HG03095 (cell line): ENCODE results near the gene UQCRH.
"Not testable (repeated sequence)": the region's sequence is repeated elsewhere in the genome, so short reads cannot be mapped to it uniquely, and the experiment has no call there.

Experiments used
- ATAC-seq: cut with Tn5 transposase; IDR thresholded peaks from one replicate; pipeline ENCODE4 v1.9.1; 2021; ENCODE audit warnings: moderate library complexity; ENCODE audit not compliant: unreplicated experiment

Gene UQCRH

DNA sequence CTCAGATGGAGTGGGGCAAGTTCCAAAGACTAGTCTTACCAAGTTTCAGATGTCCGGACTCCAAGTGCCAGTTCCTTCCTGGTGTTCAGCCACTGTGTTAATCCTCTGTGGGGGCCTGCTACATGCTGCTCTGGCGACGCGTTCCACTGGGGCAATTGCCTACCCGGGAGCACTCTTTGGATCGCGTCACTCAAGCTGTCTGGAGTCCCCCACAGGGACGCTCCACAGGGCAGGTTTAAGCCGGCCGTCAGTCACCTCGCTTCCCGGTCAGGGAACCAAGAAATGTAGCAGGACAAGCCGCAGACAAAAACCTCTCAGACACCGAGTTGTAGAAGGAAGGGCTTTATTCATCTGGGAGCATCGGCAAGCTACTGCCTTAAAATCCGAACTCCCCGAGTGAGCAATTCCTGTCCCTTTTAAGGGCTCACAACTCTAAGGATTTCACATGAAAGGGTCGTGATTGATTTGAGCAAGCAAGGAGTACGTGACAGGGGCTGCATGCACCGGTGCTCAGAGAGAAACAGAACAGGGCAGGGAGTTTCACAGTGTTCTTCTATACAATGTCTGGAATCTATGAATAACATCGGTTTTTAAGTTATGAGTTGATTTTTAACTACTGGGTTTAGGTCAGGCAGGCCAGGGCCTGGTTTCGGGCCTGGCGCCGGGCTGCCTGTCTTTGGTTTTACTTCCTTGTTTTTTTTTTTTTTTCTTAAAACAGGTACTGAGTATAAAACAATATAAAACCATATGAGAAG, 28.5 kb downstream of the UQCRH start:
- ATAC-seq = not testable (repeated sequence)

DNA sequence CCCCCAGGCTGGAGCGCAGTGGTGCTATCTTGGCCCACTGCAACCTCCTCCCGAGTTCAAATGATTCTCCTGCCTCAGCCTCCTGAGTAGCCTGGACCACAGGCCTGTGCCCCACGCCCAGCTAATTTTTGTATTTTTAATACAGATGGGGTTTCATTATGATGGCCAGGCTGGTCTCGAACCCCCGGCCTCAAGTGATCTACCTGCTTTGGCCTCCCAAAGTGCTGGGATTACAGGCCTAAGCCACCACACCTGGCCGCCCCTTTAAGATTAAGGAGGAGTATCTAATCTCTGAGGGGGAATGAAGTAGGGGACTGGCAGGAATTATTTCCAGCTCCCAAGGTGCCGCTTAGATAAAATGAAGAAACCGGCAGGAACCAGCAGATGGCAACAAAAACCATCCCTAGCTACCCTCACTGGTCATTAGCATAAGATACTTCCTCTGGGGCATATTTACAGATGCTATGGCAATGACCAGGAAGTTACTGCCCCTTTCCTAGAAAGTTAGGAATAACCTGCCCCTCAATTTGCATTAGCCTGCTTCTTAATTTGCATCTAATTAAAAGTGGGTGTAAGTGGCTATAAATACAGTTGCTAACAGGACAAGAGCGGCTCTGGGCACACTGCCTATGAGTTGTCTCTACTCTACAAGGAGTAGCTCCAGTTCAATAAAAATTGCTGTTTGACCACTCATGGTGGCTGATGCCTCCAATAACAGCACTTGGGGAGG, 30.0 kb downstream of the UQCRH start:
- peak; percentile 51 for ATAC-seq

DNA sequence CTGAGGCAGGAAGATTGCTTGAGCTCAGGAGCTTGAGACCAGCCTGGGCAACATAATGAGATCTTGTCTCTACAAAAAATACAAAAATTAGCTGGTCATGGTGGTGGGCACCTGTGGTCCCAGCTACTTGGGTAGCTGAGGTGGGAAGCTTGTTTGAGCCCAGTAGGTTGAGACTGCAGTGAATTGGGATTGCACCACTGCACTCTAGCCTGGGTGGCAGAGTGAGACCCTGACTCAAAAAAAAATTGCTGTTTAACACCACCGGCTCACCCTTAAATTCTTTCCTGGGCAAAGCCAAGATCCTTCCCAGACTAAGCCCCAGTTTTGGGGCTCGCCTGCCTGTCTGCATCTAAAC, 30.5 kb downstream of the UQCRH start:
- no peak for ATAC-seq

DNA sequence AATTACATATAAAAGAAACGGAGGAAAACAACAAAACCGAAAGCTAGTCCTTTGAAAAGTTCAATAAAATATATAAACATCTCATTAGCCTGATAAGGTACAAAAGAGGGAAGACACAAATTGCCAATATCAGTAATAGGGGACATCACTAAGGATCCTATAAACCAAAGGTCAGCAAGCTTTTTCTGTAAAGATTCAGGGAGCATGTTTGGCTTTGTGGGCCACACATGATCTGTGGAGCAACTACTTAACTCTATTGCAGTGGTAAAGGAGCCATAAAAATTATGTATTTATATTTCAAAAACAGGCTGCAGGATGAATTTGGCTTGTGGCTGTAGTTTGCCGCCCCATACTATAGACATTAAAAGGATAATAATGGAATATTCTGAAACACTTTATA, 31.6 kb downstream of the UQCRH start:
- no peak for ATAC-seq

DNA sequence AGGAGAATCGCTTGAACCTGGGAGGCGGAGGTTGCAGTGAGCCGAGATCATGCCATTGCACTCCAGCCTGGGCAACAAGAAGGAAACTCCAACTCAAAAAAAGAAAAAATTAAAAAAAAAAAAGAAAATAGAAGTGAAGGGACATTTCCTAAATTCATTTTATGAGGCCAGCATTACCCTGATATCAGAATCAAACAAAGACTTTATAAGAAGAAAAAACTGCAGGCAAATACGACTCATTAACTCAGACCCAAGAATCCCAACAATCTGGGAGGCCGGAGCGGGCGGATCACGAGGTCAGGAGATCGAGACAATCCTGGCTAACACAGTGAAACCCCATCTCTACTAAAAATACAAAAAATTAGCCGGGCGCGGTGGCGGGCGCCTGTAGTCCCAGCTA, 33.9 kb downstream of the UQCRH start:
- ATAC-seq = not testable (repeated sequence)

DNA sequence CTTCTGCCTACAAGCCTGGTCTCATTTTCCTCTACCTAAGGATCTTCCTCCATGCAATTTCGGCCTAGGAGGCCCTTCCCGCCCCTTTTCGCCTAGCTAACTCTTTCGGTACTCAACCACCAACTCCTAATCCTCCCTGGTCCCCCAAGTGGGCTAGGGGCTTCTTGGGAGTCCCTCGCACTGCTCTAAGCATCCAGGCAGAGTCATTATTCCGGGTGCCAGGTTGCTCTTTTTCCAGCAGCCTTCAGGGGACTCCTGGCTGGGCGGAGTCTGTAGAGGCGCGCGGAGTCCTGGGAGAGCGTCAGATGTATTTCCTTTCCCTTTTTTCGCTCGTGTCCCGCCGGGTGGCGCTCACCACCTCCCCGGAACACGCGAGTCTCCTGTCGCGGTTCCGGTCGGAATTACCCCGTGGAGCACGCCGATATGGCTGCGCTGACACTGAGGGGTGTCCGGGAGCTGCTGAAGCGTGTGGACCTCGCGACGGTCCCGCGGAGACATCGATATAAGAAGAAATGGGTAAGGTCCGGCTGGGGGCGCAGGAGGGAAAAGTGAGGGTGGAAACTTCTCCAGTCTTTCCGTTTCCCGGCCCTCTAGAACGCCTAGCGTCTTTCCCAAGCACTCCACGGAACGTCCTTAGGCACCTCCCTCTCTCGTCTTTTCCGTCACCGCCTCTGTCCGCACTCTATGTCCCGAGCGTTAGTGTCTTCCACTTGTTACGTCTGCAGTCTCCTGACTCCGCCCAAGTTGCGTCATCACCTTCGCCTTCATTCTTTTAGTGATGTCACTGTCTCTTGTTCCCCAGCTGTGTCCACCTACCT, 37.1 kb downstream of the UQCRH start, which contains the start of gene NSUN4:
NSUN4 (plus strand) TSS at position 404 of the 818 bp plus-strand sequence; CDS start at position 424, 20 bp downstream.
- ATAC-seq = peak; percentile 68

DNA sequence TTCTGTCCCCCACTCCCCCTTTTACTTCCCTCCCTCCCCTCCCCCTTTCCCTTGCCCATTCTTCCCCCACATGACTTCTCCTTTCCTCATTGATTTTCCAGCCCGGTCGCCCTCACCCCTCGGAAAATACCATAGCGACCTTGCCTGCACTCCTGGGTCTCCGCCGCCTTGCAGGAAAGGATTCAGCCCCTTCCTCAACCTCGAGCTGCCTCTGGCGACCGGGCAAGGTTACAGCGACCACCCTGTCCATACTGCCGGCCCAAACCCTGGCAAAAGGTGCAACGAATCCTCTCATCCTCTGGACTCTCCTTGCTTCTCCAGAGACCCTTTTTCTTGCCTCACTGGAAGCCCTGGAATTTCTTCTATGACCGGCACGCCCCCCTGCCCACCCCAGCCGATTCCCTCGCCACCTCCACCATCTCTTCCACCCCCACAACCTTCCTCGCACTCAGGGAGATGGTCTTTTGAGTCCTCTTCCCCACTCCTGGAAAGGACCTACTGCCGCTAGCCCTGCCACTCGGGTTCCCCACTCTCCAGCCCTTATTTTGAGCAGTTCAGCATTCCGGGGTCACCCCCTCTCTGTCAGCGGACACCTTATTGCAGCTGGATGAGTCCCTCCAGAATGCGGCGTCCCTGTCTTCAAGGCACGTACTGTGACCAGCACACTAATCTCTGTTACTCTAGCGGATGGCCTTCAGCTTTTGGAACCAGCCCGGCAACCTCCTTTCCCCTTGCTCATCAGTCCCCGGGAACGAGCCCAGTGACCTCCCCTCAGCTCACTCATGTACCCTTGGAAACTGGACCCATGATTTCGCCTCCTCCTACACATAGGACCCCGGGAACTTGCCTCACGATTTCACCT, 38.0 kb downstream of the UQCRH start:
- ATAC-seq = no peak

DNA sequence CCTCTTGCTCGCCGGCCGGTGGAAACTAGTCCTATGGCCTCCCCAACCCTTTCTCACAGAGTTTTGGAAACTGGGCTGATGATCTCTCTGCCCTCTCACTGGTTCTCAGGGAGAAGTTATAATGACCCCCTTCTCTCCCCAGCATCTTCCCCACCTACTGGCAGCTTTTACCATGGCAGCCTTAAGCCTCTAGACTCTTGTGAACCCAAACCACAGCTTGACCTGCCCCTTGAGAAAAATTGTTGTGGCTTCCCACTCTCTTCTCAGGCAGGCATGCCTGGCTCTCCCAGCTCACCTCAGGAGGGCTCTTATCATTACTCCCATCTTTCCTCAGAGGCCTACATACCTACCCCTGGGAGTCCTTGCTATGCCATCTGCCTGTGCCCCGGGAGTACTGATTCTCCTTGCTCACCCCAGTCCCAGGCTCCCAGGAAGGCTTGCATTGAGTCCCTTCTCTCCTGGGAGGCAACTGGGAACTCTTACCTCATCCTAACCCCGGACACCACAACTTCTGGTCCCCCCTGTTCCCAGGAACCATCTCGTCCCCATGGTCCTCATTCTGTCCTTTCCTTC, 38.7 kb downstream of the UQCRH start:
- no peak for ATAC-seq

DNA sequence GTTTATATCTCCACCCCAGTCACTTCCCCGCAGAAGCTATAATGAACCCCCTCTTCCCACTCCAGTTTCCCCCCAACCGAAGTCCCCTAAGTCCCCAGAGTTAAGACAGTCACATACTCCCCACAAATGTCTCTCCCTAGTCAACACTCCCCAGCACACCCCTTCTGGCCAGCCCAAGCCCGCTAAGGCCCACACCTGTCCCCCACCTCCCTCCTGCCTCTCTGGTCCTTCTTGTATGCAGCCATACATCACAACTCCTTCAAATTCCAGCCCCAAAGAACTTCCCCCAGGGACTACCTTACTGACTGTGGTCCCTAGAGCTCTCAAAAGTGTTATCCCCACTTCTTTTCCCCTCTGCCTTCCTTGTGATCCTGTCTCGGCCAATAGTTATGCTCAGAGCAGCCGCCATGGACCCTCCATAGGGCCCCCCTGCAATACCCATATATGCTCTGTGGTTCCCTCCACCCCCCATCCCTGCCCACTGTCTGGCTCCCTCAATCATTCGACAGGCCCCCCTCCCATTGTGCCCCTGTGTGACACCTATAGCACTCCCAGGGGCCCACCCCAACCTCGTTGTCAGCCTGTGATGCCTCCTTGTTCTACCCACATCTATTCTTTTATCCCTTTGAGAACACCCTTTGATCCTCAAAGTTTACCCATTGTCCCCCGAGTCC, 39.3 kb downstream of the UQCRH start:
- no peak for ATAC-seq

DNA sequence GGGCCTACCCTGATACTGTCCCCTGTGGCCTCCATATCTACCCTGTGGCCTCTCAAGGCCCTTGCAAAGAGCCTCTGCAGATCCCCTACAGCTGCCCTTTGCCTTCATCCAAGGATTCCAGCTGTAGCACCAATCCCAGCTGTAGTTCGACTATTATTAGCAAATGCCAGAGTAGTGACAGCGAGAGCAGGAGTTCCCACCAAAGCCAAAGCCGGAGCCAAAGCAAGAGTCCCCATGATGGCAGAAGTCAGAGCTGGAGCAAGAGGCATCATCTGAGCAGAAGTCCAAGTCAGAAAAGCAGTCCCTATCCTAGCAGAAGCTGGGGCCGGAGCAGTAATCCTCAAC, 39.8 kb downstream of the UQCRH start:
- no peak for ATAC-seq

DNA sequence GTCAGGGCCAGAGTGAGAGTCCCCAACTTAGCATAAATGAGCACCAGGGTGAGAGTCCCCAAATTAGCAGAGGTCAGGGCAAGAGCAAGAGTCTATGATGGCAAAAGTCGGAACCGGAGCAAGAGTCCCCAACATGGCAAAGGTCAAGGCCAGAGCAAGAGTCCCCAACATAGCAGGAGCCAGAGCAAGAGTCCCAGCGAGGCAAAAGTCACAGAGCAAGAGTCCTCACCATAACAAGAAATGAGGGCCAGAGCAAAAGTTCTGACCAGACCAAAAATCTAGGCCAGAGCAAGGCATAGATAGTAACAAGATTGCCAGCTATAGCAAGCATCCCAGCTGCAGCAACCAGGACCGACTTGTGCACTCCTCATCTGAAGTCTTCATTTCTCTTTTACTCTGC, 40.2 kb downstream of the UQCRH start:
- no peak for ATAC-seq

DNA sequence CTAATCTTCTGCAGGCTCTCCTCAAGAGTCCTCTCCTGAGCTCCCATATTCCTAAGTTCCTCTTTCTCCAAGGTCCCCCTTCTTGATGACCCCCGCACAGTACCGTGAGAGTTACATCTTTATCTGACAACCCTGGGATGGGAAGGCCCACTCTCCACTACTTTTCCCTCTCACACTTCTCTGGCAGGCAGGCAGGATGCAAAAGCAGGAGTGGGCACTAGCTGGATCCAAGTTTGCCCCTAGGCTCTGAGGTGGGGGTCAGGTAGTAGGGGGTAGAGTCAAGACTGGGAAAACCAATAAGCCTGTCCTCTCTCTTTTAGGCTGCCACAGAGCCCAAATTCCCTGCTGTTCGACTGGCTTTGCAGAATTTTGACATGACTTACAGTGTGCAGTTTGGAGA, 41.0 kb downstream of the UQCRH start:
- no peak for ATAC-seq

DNA sequence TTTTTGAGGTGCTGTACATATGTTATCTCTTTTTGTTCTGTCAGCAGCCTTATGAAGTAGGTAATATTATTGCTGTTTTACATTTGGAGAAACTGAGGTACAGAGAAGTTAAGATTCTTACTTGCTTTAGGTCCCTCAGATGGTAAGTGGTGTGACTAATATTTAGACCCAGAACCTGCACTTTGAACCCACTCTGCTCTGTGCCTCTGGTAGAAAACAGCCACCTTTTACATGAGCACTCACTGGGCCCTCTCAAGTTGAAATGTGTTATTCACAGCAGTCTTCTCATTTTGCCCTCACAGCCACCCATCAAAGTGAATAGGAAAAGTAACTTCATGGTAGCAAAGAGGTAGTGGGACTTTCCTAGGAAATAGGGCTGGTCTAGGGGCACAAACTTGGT, 41.8 kb downstream of the UQCRH start:
- ATAC-seq = no peak

DNA sequence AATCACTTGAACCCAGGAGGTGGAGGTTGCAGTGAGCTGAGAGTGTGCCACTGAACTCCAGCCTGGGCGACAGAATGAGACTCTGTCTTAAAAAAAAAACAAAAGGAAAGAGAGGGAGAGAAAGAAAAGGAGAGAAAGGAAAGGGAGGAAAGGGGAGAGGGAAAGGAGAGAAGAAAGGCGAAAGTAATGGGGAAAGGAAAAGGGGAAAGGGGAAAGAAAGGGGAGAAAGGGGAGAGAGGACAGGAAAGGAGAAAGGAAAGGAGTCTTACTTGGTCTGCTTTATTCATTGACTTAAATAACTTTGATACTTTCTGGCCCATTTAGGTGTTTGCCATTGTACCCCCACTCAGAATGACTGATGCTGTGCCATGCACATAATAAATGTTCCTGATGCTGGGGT, 48.9 kb downstream of the UQCRH start:
- ATAC-seq = no peak

DNA sequence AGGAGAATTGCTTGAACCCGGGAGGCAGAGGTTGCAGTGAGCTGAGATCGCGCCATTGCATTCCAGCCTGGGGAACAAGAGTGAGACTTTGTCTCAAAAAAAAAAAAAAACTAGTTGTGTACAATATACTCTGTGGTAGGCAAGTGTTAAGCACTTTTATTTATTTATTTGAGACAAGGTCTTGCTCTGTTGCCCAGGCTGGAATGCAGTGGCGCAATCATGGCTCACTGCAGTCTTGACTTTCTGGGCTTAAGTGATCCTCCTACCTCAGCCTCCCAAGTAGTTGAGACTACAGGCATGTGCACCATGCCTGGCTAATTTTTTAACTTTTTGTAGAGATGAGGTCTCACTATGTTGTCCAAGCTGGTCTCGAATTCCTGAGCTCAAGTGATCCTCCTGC, 52.4 kb downstream of the UQCRH start:
- ATAC-seq = not testable (repeated sequence)

DNA sequence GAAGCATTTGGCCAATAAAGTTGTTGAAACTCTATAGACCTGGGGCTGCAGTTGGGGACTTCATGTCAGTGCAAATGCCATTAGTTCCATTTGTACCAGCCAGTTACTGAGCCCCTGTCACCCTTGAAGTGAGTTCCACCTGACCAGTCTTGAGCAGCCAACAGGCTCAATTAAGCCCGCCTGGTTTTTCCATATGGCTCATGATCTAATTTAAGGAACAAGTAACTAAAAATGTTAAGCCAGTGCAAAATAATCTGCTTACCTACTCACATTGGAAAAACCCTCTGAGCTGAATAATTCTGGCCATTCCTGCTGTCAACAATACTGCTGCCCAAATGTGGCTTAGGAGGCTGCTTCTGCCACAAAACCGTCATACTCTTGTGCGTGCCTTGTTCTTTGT, 58.7 kb downstream of the UQCRH start:
- no peak for ATAC-seq

DNA sequence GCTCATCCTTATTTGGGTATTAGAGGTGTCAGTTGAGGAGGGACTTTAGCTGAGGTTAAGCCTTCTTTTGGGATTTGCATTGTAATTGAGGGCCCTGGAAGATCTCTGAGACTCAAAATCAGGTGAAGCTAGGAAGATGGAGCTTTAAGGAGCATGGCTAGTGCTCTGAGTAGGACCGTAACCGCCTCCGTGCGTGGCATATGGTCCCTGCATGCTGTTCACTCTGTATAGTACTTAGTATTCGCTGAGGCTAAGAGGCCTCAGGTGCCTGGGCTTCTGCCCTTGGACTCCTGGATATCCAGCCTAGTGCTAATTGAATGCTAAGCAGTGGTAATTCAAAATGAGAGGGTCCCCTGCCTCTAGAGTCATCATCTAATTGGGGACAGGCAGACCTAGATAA, 59.6 kb downstream of the UQCRH start:
- no peak for ATAC-seq

DNA sequence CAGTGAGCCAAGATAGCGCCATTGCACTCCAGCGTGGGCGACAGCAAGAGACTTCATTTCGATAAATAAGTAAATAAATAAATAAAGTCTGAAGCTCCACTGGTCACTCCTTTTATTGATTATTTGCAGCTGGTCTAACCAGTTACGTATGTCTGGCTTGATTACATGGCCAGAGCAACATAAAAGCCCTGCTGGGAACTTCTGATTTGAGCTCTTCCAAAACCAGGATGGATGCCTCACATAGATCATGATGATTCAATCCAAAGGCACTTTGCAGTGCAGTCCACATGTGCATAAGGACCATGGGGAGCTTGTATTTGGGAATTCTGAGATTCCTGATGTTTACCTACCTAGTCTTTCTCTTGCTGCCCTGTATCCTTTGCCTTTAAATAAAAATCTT, 61.1 kb downstream of the UQCRH start:
- no peak for ATAC-seq

DNA sequence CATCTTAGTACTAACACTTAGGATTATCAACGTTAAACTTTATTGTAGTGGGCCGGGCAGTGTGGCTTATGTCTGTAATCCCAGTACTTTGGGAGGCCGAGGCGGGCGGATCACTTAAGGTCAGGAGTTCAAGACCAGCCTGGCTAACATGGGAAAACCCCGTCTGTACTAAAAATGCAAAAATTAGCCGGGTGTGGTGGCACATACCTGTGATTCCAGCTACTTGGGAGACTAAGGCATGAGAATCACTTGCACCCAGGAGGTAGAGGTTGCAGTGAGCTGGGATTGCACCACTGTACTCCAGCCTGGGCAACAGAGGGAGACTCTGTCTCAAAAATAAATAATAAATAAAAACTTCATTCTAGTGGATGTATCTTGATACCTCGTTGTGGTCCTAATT, 62.3 kb downstream of the UQCRH start:
- not testable (repeated sequence) for ATAC-seq
